ENCODE results near the gene CARMIL1.

CARMIL1 gene

DNA sequence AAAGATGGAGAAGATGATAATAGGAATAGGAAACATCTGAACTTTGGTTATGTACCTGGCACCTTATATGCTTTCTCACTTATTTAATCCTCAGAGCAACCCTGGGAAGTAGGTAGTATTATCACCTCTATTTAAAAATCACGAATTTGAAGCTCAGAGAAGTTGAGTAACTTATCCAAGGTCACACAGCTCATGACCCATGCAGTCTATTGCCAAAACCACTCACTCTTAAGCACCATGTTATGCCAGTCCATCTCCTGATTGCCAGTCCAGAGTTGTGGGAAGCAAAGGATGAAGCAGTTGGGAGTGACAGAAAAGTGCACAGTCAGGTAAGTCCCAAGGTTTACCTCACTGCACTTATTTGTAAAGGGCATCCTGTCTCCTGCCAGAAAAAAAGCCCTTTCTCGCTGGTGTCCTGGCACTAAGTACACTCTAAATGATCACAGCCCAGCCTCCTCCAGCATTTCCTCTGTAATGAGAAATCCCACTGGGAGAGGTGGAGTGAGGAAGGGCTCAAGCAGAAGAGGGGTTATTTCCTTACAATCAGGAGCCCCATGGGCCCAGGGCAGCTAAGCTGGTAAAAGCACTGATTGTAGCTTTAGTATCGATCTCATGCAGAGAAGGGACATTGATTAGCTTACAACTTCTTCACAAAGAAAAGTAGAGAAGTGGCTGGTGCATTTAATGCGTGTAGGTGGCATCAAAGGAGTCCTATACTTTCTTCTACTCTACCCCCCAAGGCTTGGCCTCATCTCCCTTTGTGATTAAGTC lies 351.5 kb downstream of the CARMIL1 start:
- H3K36me3 ChIP-seq, result no peaks in the 10 kb centered on the region
- H3K9me3 ChIP-seq (ENCODE audit: severe bottlenecking), result no peaks in the 10 kb centered on the region
- TF ChIP-seq, protein P1, sequence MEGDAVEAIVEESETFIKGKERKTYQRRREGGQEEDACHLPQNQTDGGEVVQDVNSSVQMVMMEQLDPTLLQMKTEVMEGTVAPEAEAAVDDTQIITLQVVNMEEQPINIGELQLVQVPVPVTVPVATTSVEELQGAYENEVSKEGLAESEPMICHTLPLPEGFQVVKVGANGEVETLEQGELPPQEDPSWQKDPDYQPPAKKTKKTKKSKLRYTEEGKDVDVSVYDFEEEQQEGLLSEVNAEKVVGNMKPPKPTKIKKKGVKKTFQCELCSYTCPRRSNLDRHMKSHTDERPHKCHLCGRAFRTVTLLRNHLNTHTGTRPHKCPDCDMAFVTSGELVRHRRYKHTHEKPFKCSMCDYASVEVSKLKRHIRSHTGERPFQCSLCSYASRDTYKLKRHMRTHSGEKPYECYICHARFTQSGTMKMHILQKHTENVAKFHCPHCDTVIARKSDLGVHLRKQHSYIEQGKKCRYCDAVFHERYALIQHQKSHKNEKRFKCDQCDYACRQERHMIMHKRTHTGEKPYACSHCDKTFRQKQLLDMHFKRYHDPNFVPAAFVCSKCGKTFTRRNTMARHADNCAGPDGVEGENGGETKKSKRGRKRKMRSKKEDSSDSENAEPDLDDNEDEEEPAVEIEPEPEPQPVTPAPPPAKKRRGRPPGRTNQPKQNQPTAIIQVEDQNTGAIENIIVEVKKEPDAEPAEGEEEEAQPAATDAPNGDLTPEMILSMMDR (IDR thresholded peaks at IDR 0.05; ENCODE audit: low read depth, low read length), result no peak
- no peak overlapping the region for H3K27ac ChIP-seq
- no peak for DNase-seq
- no peaks in the 10 kb centered on the region for H3K27me3 ChIP-seq (ENCODE audit: insufficient read depth, low read depth, severe bottlenecking)
- no peak overlapping the region for H3K4me3 ChIP-seq (ENCODE audit: low read depth, low read length)

- TF ChIP-seq, protein P1 (IDR thresholded peaks at IDR 0.05; ENCODE audit: low read depth, low read length), result no peak
- peak; percentile 24 for DNase-seq
- Histone ChIP-seq H3K9me3 (ENCODE audit: severe bottlenecking) (no peaks in the 10 kb centered on the region), H3K4me3 (ENCODE audit: low read depth, low read length) (no peak overlapping the region), H3K36me3 (no peaks in the 10 kb centered on the region), H3K27ac (no peak overlapping the region), H3K27me3 (ENCODE audit: insufficient read depth, low read depth, severe bottlenecking) (no peaks in the 10 kb centered on the region)
These were observed 356.7 kb downstream of the CARMIL1 start for GRCh38 chr6:25635886-25636317.

GRCh38 chr6:25637211-25637610 lies 358.0 kb downstream of the CARMIL1 start:
- Histone ChIP-seq H3K36me3 (no peaks in the 10 kb centered on the region), H3K27me3 (ENCODE audit: insufficient read depth, low read depth, severe bottlenecking) (no peaks in the 10 kb centered on the region), H3K9me3 (ENCODE audit: severe bottlenecking) (no peaks in the 10 kb centered on the region), H3K27ac (no peak overlapping the region), H3K4me3 (ENCODE audit: low read depth, low read length) (no peak overlapping the region)
- TF ChIP-seq, protein P1 (IDR thresholded peaks at IDR 0.05; ENCODE audit: low read depth, low read length), result no peak
- no peak for DNase-seq

DNA sequence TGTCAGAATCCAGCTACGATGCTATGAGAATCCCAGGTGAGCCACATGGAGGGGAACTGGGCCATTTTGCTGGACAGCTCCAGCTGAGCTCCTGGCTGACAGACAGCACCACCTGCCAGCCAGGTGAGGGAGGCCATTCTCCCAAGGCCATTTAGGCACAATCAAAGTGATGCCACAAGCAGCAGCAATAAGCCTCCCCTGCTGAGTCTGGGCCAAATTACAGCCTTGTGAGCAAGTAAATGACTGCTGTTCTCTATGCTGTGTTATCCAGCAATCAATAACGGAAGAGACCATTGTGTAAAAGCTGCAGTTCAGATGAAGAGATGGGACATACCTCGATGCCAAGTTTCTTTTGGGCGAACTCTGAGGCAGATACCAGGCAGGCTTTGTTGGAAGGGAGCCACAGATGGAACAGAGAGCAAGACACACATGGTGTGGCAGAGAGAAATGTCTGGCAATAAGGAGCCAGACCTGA lies 358.8 kb downstream of the CARMIL1 start:
- TF ChIP-seq, protein P1 (IDR thresholded peaks at IDR 0.05; ENCODE audit: low read depth, low read length), result peak; percentile 22; the same call in 1 of the 2 replicates
- no peaks in the 10 kb centered on the region for H3K9me3 ChIP-seq (ENCODE audit: severe bottlenecking)
- no peak for DNase-seq
- no peaks in the 10 kb centered on the region for H3K27me3 ChIP-seq (ENCODE audit: insufficient read depth, low read depth, severe bottlenecking)
- H3K36me3 ChIP-seq, result no peaks in the 10 kb centered on the region
- no peak overlapping the region for H3K4me3 ChIP-seq (ENCODE audit: low read depth, low read length)
- H3K27ac ChIP-seq, result no peak overlapping the region

DNA sequence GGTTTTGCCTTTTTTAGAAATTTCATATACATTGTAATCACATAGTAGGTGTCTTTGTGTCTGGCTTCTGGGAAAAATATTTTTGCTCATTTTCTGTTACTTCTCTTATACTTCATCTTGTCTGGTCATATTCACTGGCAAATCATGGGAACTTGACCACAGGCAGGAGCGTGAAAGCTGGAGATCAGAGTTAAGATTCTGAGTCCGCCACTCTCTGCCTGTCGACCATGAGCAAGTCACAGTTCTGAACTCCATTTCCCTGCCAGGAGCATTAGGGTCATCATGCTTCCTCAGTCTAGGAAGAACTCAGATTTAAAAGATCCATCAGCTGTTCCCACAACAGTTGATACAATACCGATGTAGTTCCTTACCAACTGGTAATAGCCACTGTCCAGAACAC lies 360.5 kb downstream of the CARMIL1 start:
- TF ChIP-seq, protein P1 (IDR thresholded peaks at IDR 0.05; ENCODE audit: low read depth, low read length), result no peak
- no peak overlapping the region for H3K4me3 ChIP-seq (ENCODE audit: low read depth, low read length)
- H3K27ac ChIP-seq, result no peak overlapping the region
- DNase-seq, result no peak
- H3K27me3 ChIP-seq (ENCODE audit: insufficient read depth, low read depth, severe bottlenecking), result no peaks in the 10 kb centered on the region
- no peaks in the 10 kb centered on the region for H3K9me3 ChIP-seq (ENCODE audit: severe bottlenecking)
- no peaks in the 10 kb centered on the region for H3K36me3 ChIP-seq
